Kidney tubule cell (primary cell): ENCODE results near the gene TWSG1.

Source experiments
- DNase-seq: peaks from one replicate; pipeline ENCODE4 v3.0.0-alpha.2; 2018; ENCODE audit warnings: low spot score

TWSG1 gene

GRCh38 chr18:9334329-9334972, at the start of gene TWSG1:
TWSG1 (plus strand) TSS chr18:9334773; CDS start chr18:9337230, 2,457 bp downstream.
- DNase-seq = peak; percentile 94

- DNase-seq = no peak
Observed at GRCh38 chr18:9285604-9286003, 49.0 kb upstream of the TWSG1 start.

- no peak for DNase-seq
Observed at GRCh38 chr18:9287036-9287435, 47.5 kb upstream of the TWSG1 start.

- DNase-seq = no peak
Observed at GRCh38 chr18:9289698-9290097, 44.9 kb upstream of the TWSG1 start.

- no peak for DNase-seq
Observed at GRCh38 chr18:9290156-9290555, 44.4 kb upstream of the TWSG1 start.

- DNase-seq = no peak
Observed at GRCh38 chr18:9292047-9292446, 42.5 kb upstream of the TWSG1 start.

- DNase-seq = no peak
Observed at GRCh38 chr18:9293948-9294347, 40.6 kb upstream of the TWSG1 start.

GRCh38 chr18:9296233-9297006, 38.2 kb upstream of the TWSG1 start:
- DNase-seq = no peak

GRCh38 chr18:9297007-9297393, 37.6 kb upstream of the TWSG1 start:
- no peak for DNase-seq

- peak; percentile 53 for DNase-seq
Observed at GRCh38 chr18:9304388-9305070, 30.0 kb upstream of the TWSG1 start.

GRCh38 chr18:9319333-9319732, 15.2 kb upstream of the TWSG1 start:
- no peak for DNase-seq

GRCh38 chr18:9321017-9321452, 13.5 kb upstream of the TWSG1 start:
- DNase-seq = peak; percentile 42

GRCh38 chr18:9321736-9322135, 12.8 kb upstream of the TWSG1 start:
- no peak for DNase-seq

- DNase-seq = no peak
Observed at GRCh38 chr18:9322744-9323143, 11.8 kb upstream of the TWSG1 start.

GRCh38 chr18:9323750-9324445, 10.7 kb upstream of the TWSG1 start:
- DNase-seq = peak; percentile 58

GRCh38 chr18:9325716-9326115, 8.9 kb upstream of the TWSG1 start:
- no peak for DNase-seq

- no peak for DNase-seq
Observed at GRCh38 chr18:9328776-9329175, 5.8 kb upstream of the TWSG1 start.

GRCh38 chr18:9329471-9329870, 5.1 kb upstream of the TWSG1 start:
- DNase-seq = no peak

GRCh38 chr18:9330419-9330818, 4.2 kb upstream of the TWSG1 start:
- no peak for DNase-seq

GRCh38 chr18:9333441-9334328, 888 bp upstream of the TWSG1 start:
- DNase-seq = no peak

GRCh38 chr18:9334973-9335696, 562 bp downstream of the TWSG1 start:
- DNase-seq = peak; percentile 29
